RWPE1 (cell line): Measurements from ENCODE around the gene INHBB.

Experiments
- CTCF ChIA-PET: fragments of 350-600 bp; sonication (Branson Sonifier 250); formaldehyde crosslinking; extraction: SDS; loops from one replicate; lab custom pipeline; 2021; lab: Yijun Ruan, JAX
- POLR2A ChIA-PET: fragments of 400-600 bp; formaldehyde crosslinking; extraction: SDS; loops from one replicate; lab custom pipeline; 2020; ENCODE audit warnings: antibody characterized with exemption; ENCODE audit not compliant: low non-redundant PET; lab: Yijun Ruan, JAX
- DNase-seq: peaks from one replicate; pipeline ENCODE4 v3.0.0; 2012; ENCODE audit warnings: low spot score
- H3K27ac ChIP-seq: fragments of 450-650 bp; 2 replicates; pipeline ENCODE4 v1.5.1; 2017
- CTCF ChIP-seq: fragments of 450-650 bp; conservative IDR thresholded peaks from 2 replicates; pipeline ENCODE4 v1.5.1; 2017; ENCODE audit warnings: low read depth, mild to moderate bottlenecking

The INHBB gene

GRCh38 chr2:120350801-120351320 is 4.9 kb downstream of the INHBB start:
- no peak overlapping the region for H3K27ac ChIP-seq
- no peak for TF ChIP-seq CTCF
- DNase-seq, result no peak
- CTCF ChIA-PET, result no interaction called here
- POLR2A ChIA-PET, result no interaction called here

GRCh38 chr2:120352696-120353590 is 7.0 kb downstream of the INHBB start:
- H3K27ac ChIP-seq, result no peak overlapping the region
- POLR2A ChIA-PET, result no interaction called here
- no peak for DNase-seq
- TF ChIP-seq CTCF, result no peak
- CTCF ChIA-PET, result interaction anchor here (0.5 kb wide), 1 partner anchor 121 kb away, joined by 3 read pairs; no protein-coding TSS in a partner anchor

GRCh38 chr2:120353591-120353898 is 7.6 kb downstream of the INHBB start:
- ChIA-PET CTCF (no interaction called here), POLR2A (no interaction called here)
- TF ChIP-seq CTCF, result no peak
- DNase-seq, result no peak
- no peak overlapping the region for H3K27ac ChIP-seq

GRCh38 chr2:120353931-120354330 is 8.0 kb downstream of the INHBB start:
- no peak overlapping the region for H3K27ac ChIP-seq
- POLR2A ChIA-PET, result no interaction called here
- TF ChIP-seq CTCF, result no peak
- CTCF ChIA-PET, result no interaction called here
- DNase-seq, result no peak

- DNase-seq, result no peak
- no peak overlapping the region for H3K27ac ChIP-seq
- POLR2A ChIA-PET, result no interaction called here
- TF ChIP-seq CTCF, result no peak
- CTCF ChIA-PET, result no interaction called here
Measured at GRCh38 chr2:120354467-120354866, 8.5 kb downstream of the INHBB start.

GRCh38 chr2:120354935-120355779 is 9.2 kb downstream of the INHBB start:
- no peak overlapping the region for H3K27ac ChIP-seq
- POLR2A ChIA-PET, result no interaction called here
- CTCF ChIA-PET, result no interaction called here
- TF ChIP-seq CTCF, result no peak
- DNase-seq, result no peak
